Middle frontal gyrus (tissue), 1 donor: ENCODE results near the gene ETF1.

Experiments
- DNase-seq: peaks from one replicate; pipeline ENCODE4 v3.0.0-alpha.2; 2015; ENCODE audit warnings: low spot score; ENCODE audit errors: extremely low spot score

Gene ETF1

GRCh38 chr5:138563340-138564118 lies 20.5 kb upstream of the ETF1 start:
- no peak for DNase-seq

GRCh38 chr5:138560971-138561370 lies 17.9 kb upstream of the ETF1 start:
- no peak for DNase-seq

GRCh38 chr5:138559937-138560336 lies 16.9 kb upstream of the ETF1 start:
- no peak for DNase-seq

- no peak for DNase-seq
Measured at GRCh38 chr5:138557677-138558076, 14.6 kb upstream of the ETF1 start.

- DNase-seq: no peak
Measured at GRCh38 chr5:138554143-138554542, 11.1 kb upstream of the ETF1 start.

- DNase-seq: no peak
Measured at GRCh38 chr5:138553437-138554095, 10.5 kb upstream of the ETF1 start.

- DNase-seq: no peak
Measured at GRCh38 chr5:138552657-138553056, 9.6 kb upstream of the ETF1 start.

- no peak for DNase-seq
Measured at GRCh38 chr5:138549414-138549813, 6.4 kb upstream of the ETF1 start.

- DNase-seq: no peak
Measured at GRCh38 chr5:138545919-138546562, 3.0 kb upstream of the ETF1 start.

GRCh38 chr5:138544181-138545134 lies 1.4 kb upstream of the ETF1 start:
- DNase-seq: no peak

GRCh38 chr5:138543730-138544104 lies 681 bp upstream of the ETF1 start:
- DNase-seq: no peak

- no peak for DNase-seq
Measured at GRCh38 chr5:138542180-138542955, 668 bp downstream of the ETF1 start.

GRCh38 chr5:138541511-138542179 lies 1.4 kb downstream of the ETF1 start:
- no peak for DNase-seq

GRCh38 chr5:138539791-138540190 lies 3.2 kb downstream of the ETF1 start:
- DNase-seq: no peak

GRCh38 chr5:138538943-138539627 lies 4.0 kb downstream of the ETF1 start:
- DNase-seq: no peak

- DNase-seq: no peak
Measured at GRCh38 chr5:138536665-138537315, 6.2 kb downstream of the ETF1 start.

GRCh38 chr5:138536215-138536614 lies 6.8 kb downstream of the ETF1 start:
- no peak for DNase-seq

GRCh38 chr5:138533973-138534941 lies 8.8 kb downstream of the ETF1 start:
- DNase-seq: no peak
